COR-L47 (cell line): ENCODE results near the gene ZNF695.

Experiments used
- DNase-seq: peaks from one replicate; lab custom pipeline; 2025; lab: John Stamatoyannopoulos, UW

The ZNF695 gene

GRCh38 chr1:246959944-246960693, 47.7 kb downstream of the ZNF695 start:
- no peak for DNase-seq

- no peak for DNase-seq
These were observed 53.7 kb downstream of the ZNF695 start for GRCh38 chr1:246954126-246954525.

GRCh38 chr1:246951413-246951812, 56.4 kb downstream of the ZNF695 start:
- no peak for DNase-seq

GRCh38 chr1:246949956-246950355, 57.9 kb downstream of the ZNF695 start:
- DNase-seq, result no peak

- DNase-seq, result no peak
These were observed 60.6 kb downstream of the ZNF695 start for GRCh38 chr1:246947255-246947654.

- DNase-seq, result no peak
These were observed 61.5 kb downstream of the ZNF695 start for GRCh38 chr1:246946366-246946765.
